Naive B cell (primary cell): ENCODE data around the gene KCNE3. TPM values are rescaled to one million over a fixed set of nuclear protein-coding genes. Genes with fewer than 3 reads are reported as not detected.

Experiments
- ATAC-seq, 2 donors: fragments of 150-1000 bp; cut with Tn5 transposase; 2 replicates each; pipeline ENCODE4 v1.10.0; 2021; ENCODE audit warnings: low read depth in 2 of 2, mild to moderate bottlenecking in 2 of 2, moderate library complexity in 2 of 2
- DNase-seq: peaks from one replicate; pipeline ENCODE4 v3.0.0; 2022
- H3K27ac Mint-ChIP-seq, 6 donors: one replicate each; pipeline ENCODE4 v1.8.0; 2020 to 2022; ENCODE audit warnings: mild to moderate bottlenecking in 6 of 6, mixed read lengths in 6 of 6, moderate library complexity in 5 of 6, inconsistent platforms in 2 of 6
- H3K27me3 Mint-ChIP-seq, 3 donors: one replicate each; pipeline ENCODE4 v1.8.0; 2021 to 2022; ENCODE audit warnings: mixed read lengths in 3 of 3, mild to moderate bottlenecking in 1 of 3
- H3K36me3 Mint-ChIP-seq, 2 donors: one replicate each; pipeline ENCODE4 v1.8.0; 2020 to 2022; ENCODE audit warnings: mixed read lengths in 2 of 2, inconsistent platforms in 1 of 2, mild to moderate bottlenecking in 1 of 2
- H3K4me1 Mint-ChIP-seq, 3 donors: one replicate each; pipeline ENCODE4 v1.8.0; 2020 to 2022; ENCODE audit warnings: mixed read lengths in 3 of 3, inconsistent platforms in 1 of 3, mild to moderate bottlenecking in 1 of 3, moderate library complexity in 1 of 3
- H3K4me3 Mint-ChIP-seq, 8 donors: one replicate each; pipeline ENCODE4 v1.8.0; 2020 to 2022; ENCODE audit warnings: mild to moderate bottlenecking in 8 of 8, mixed read lengths in 8 of 8, moderate library complexity in 8 of 8, inconsistent platforms in 2 of 8
- H3K9me3 Mint-ChIP-seq, 7 donors: one replicate each; pipeline ENCODE4 v1.8.0; 2020 to 2022; ENCODE audit warnings: mixed read lengths in 7 of 7, mild to moderate bottlenecking in 5 of 7, inconsistent platforms in 2 of 7, moderate library complexity in 1 of 7
- polyA plus RNA-seq, 6 donors: library from polyadenylated mRNA; unstranded; fragments of 300-500 nt; fragmentation: Illumina TruSeq; gene quantifications; one replicate each; pipeline ENCODE4 v1.2.3, GENCODE V29; 2021; ENCODE audit warnings: low read depth in 6 of 6

Gene KCNE3
- polyA plus RNA-seq, 6 donors from 2014 or later, result not detected

GRCh38 chr11:74480688-74481417, 13.5 kb upstream of the KCNE3 start:
- no peak overlapping the region for H3K4me3 Mint-ChIP-seq
- H3K9me3 Mint-ChIP-seq, result no peaks in the 10 kb centered on the region
- H3K4me1 Mint-ChIP-seq, result no peaks in the 10 kb centered on the region
- DNase-seq (no peak), ATAC-seq (no peak)
- no peak overlapping the region for H3K27ac Mint-ChIP-seq
- H3K27me3 Mint-ChIP-seq, result peaks cover 0 to 9% (median 0%) of the 10 kb centered on the region in 3 donors
- H3K36me3 Mint-ChIP-seq, result no peaks in the 10 kb centered on the region

DNA sequence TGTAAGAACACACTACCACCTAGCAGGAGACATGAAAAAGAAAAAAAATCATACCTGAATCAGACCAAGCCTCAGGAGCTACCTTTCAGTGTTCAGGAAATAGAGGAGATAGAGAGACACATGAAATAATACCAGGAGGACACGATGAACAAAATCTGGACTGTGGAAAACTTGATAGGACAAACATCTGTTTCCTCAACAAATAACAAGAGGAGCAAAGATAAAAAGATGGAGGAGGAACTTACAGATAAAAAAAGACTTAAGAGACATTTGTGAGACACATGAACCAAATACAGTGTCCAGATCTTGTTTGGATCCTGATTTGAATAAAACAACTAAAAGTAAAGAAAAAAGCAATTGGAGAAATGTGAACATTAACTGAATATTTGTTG, 12.4 kb upstream of the KCNE3 start:
- H3K4me1 Mint-ChIP-seq, result no peaks in the 10 kb centered on the region
- H3K36me3 Mint-ChIP-seq, result no peaks in the 10 kb centered on the region
- ATAC-seq, result no peak

DNA sequence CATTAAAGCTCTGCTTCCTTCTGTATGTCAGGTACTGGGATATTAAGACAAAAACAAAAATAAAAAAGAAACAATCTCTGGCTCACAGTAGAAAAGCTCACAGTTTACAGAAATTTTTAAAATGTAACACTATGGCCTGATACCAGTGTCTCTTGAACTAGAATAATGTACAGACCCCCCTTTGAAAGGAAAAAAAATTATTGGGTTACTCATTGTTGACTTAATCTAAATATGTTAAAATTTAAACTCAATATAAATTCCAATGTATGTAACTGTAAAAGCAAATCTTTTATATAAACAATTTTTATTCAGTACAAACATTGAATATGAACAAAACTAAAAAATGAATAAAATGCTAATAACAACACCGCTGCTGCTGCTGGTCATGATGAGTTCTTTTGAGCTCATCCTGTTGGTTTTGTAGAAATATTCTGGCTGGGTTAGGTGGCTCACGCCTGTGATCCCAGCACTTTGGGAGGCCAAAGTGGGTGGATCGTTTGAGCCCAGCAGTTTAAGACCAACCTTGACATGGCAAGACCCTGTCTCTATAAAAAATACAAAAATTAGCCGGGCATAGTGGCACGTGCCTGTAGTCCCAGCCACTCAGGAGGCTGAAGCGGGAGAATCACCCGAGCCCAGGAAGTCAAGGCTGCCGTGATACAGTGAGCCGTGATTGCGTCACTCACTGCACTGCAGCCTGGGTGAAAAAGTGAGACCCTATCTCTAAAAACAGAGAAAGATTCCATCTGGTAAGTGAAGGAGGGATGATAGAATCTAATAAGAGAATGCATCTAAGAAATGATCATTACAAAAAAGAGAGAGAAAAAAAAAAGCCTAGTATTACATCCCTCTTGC, 11.8 kb upstream of the KCNE3 start:
- ATAC-seq, result no peak
- no peaks in the 10 kb centered on the region for H3K36me3 Mint-ChIP-seq
- no peak for DNase-seq
- H3K4me3 Mint-ChIP-seq, result no peak overlapping the region
- H3K27ac Mint-ChIP-seq, result peak overlapping the region in 1 of 6 donors; percentile 60
- H3K4me1 Mint-ChIP-seq, result no peaks in the 10 kb centered on the region
- peaks cover 0 to 9% (median 0%) of the 10 kb centered on the region in 3 donors for H3K27me3 Mint-ChIP-seq
- H3K9me3 Mint-ChIP-seq, result no peaks in the 10 kb centered on the region

More for the DNA sequence above, 12.4 kb upstream of the KCNE3 start:
- Mint-ChIP-seq H3K9me3 (no peaks in the 10 kb centered on the region), H3K4me3 (no peak overlapping the region), H3K27me3 (peaks cover 0 to 9% (median 0%) of the 10 kb centered on the region in 3 donors), H3K27ac (peak overlapping the region in 1 of 6 donors; percentile 60)
- no peak for DNase-seq

- Mint-ChIP-seq H3K27ac (no peak overlapping the region), H3K9me3 (no peaks in the 10 kb centered on the region), H3K36me3 (no peaks in the 10 kb centered on the region), H3K4me1 (no peaks in the 10 kb centered on the region), H3K27me3 (peaks cover 0 to 18% (median 12%) of the 10 kb centered on the region in 3 donors), H3K4me3 (no peak overlapping the region)
- DNase-seq (no peak), ATAC-seq (no peak)
Measured at GRCh38 chr11:74476536-74476935, 9.2 kb upstream of the KCNE3 start.

GRCh38 chr11:74474316-74474715, 7.0 kb upstream of the KCNE3 start:
- no peak overlapping the region for H3K4me3 Mint-ChIP-seq
- DNase-seq (no peak), ATAC-seq (no peak)
- no peaks in the 10 kb centered on the region for H3K4me1 Mint-ChIP-seq
- peaks cover 0 to 2% (median 0%) of the 10 kb centered on the region in 7 donors for H3K9me3 Mint-ChIP-seq
- H3K27ac Mint-ChIP-seq, result no peak overlapping the region
- peaks cover 0 to 23% (median 10%) of the 10 kb centered on the region in 3 donors for H3K27me3 Mint-ChIP-seq
- H3K36me3 Mint-ChIP-seq, result no peaks in the 10 kb centered on the region

- ATAC-seq (no peak), DNase-seq (no peak)
- Mint-ChIP-seq H3K27me3 (peaks cover 0 to 25% (median 12%) of the 10 kb centered on the region in 3 donors), H3K4me1 (peaks cover 0 to 3% (median 2%) of the 10 kb centered on the region in 3 donors), H3K27ac (peak overlapping the region in 1 of 6 donors; percentile 1), H3K9me3 (peaks cover 0 to 2% (median 0%) of the 10 kb centered on the region in 7 donors), H3K36me3 (no peaks in the 10 kb centered on the region), H3K4me3 (no peak overlapping the region)
Measured at GRCh38 chr11:74473382-74474173, 6.2 kb upstream of the KCNE3 start.

DNA sequence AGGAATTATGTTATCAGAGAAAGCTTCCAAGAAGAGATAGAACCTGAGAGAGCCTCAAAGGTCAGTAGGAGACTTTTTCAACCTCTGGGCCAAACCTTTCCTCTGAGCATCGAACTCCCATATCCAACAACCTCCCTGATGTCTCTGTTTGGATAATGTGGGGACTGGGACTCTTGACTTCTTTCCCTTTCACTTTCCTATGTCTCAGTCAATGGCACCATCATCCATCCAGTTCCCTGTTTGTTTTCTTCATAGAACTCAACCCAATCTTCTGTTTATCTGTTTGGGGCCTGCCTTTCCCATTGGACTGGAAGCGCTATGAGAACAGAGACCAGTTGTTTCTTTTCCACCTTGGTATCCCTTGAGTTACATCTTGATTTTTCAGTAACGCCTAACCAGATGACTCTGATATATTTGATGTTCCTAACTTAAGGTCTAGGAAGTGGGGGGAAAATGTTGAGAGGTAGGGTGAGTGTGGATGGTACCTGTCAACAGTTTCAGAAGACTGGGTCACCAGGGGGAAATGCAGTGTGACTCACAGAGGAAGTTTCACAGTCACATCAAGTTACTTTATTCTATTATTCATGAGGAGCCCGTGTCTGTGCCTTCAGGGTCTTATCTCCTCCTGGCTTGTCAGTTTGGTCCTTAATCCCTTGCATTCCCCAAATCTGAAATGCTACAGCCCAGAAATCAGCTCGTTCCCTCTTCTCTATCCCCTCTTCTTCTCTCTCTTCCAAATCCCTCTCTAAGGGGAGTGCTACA, 4.5 kb upstream of the KCNE3 start:
- Mint-ChIP-seq H3K4me3 (no peak overlapping the region), H3K27me3 (peaks cover 12 to 35% (median 23%) of the 10 kb centered on the region in 3 donors), H3K27ac (no peak overlapping the region), H3K4me1 (peaks cover 5 to 14% (median 6%) of the 10 kb centered on the region in 3 donors), H3K36me3 (no peaks in the 10 kb centered on the region), H3K9me3 (peaks cover 0 to 2% (median 0%) of the 10 kb centered on the region in 7 donors)
- no peak for DNase-seq
- no peak for ATAC-seq

- Mint-ChIP-seq H3K4me3 (no peak overlapping the region), H3K36me3 (no peaks in the 10 kb centered on the region), H3K27me3 (peaks cover 20 to 39% (median 31%) of the 10 kb centered on the region in 3 donors), H3K27ac (no peak overlapping the region), H3K4me1 (peaks cover 5 to 21% (median 12%) of the 10 kb centered on the region in 3 donors), H3K9me3 (peaks cover 0 to 4% (median 0%) of the 10 kb centered on the region in 7 donors)
- DNase-seq (no peak), ATAC-seq (no peak)
Measured at GRCh38 chr11:74471037-74471436, 3.7 kb upstream of the KCNE3 start.

DNA sequence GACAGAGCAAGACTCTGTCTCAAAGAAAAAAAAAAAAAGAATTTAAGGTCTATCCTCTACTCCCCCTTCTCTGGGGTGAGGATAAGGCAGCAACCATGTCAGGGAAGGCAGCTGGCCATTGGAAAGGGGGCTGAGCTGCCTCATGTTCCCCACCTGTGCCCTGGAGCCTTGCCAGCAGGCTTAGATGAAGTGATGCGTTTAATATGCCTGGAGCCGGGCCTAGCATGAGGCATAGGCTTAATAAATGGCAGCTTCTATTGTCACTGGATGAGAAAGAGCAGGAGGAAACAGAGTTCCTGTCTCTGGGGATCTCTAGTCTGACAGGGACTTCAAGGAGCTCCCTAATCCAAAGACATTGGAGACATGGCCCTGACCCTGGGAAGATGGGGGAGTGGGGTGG, 3.2 kb upstream of the KCNE3 start:
- no peak overlapping the region for H3K4me3 Mint-ChIP-seq
- H3K36me3 Mint-ChIP-seq, result no peaks in the 10 kb centered on the region
- ATAC-seq (no peak), DNase-seq (no peak)
- peaks cover 25 to 45% (median 36%) of the 10 kb centered on the region in 3 donors for H3K27me3 Mint-ChIP-seq
- H3K4me1 Mint-ChIP-seq, result peaks cover 5 to 21% (median 12%) of the 10 kb centered on the region in 3 donors
- peaks cover 0 to 4% (median 0%) of the 10 kb centered on the region in 7 donors for H3K9me3 Mint-ChIP-seq
- H3K27ac Mint-ChIP-seq, result no peak overlapping the region

- peaks cover 5 to 21% (median 12%) of the 10 kb centered on the region in 3 donors for H3K4me1 Mint-ChIP-seq
- ATAC-seq, result no peak
- no peak overlapping the region for H3K27ac Mint-ChIP-seq
- DNase-seq, result no peak
- H3K9me3 Mint-ChIP-seq, result peaks cover 0 to 4% (median 0%) of the 10 kb centered on the region in 7 donors
- no peaks in the 10 kb centered on the region for H3K36me3 Mint-ChIP-seq
- peaks cover 39 to 57% (median 52%) of the 10 kb centered on the region in 3 donors for H3K27me3 Mint-ChIP-seq
- no peak overlapping the region for H3K4me3 Mint-ChIP-seq
Measured at GRCh38 chr11:74468936-74469335, 1.6 kb upstream of the KCNE3 start.

GRCh38 chr11:74468521-74468920, 1.2 kb upstream of the KCNE3 start:
- DNase-seq, result no peak
- Mint-ChIP-seq H3K27ac (peak overlapping the region in 1 of 6 donors; percentile 69), H3K4me1 (peaks cover 5 to 21% (median 12%) of the 10 kb centered on the region in 3 donors), H3K4me3 (peak overlapping the region in 2 of 8 donors; percentile 13 to 48), H3K9me3 (peaks cover 0 to 4% (median 0%) of the 10 kb centered on the region in 7 donors), H3K36me3 (no peaks in the 10 kb centered on the region), H3K27me3 (peaks cover 40 to 56% (median 55%) of the 10 kb centered on the region in 3 donors)
- ATAC-seq, result no peak

DNA sequence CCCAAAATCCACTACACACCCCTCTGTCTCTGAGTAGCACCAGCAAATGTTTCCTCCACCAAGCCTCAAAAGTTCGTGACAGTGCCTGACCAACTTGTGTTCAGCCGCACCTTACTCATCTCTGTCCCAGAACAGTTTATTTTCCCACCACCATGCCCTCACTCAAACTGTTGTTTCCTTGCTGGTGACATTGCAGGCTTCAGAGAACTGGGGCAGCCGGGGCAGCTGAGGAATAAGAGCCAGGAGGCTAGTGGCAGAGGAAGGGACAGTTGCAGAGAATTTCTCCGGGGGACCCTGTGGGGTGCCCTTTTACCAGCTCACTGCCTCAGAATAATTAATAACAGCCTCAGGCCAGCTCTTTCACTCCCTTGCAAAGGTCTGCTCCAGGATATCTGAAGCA, 709 bp upstream of the KCNE3 start:
- H3K4me3 Mint-ChIP-seq, result peak overlapping the region in 4 of 8 donors; percentile 21 to 47 (median 31)
- peaks cover 0 to 4% (median 0%) of the 10 kb centered on the region in 7 donors for H3K9me3 Mint-ChIP-seq
- H3K4me1 Mint-ChIP-seq, result peaks cover 5 to 21% (median 12%) of the 10 kb centered on the region in 3 donors
- ATAC-seq, result no peak
- H3K27ac Mint-ChIP-seq, result no peak overlapping the region
- peaks cover 40 to 60% (median 55%) of the 10 kb centered on the region in 3 donors for H3K27me3 Mint-ChIP-seq
- H3K36me3 Mint-ChIP-seq, result no peaks in the 10 kb centered on the region
- DNase-seq, result no peak
